Ovary (tissue), 3 donors: ENCODE results near the gene ANKRD23.

Experiments
- CTCF ChIP-seq, 3 donors: fragments of 450-650 bp in 2 of 3; fragments of 200-600 bp in 1 of 3; IDR thresholded peaks; one replicate each; pipeline versions ENCODE4 v1.5.1 to v1.8.0; 2016 to 2022; ENCODE audit warnings: antibody characterized with exemption in 3 of 3, mild to moderate bottlenecking in 1 of 3
- EP300 ChIP-seq: sonication (generic); formaldehyde crosslinking; IDR thresholded peaks from one replicate; pipeline ENCODE4 v1.6.1; 2017; ENCODE audit warnings: antibody characterized with exemption
- POLR2A ChIP-seq: fragments of 450-650 bp; IDR thresholded peaks from one replicate; pipeline ENCODE4 v1.6.1; 2017; ENCODE audit warnings: antibody characterized with exemption, mild to moderate bottlenecking, moderate library complexity
- donor health status: DM: no; HTN: no; CAD: no.

GRCh38 chr2:96815326-96816126, 28.3 kb downstream of the ANKRD23 start:
- no peak for TF ChIP-seq CTCF (IDR thresholded peaks at IDR 0.05)
- no peak for TF ChIP-seq POLR2A
- TF ChIP-seq EP300, result no peak
